IMR-90 (cell line): Measurements from ENCODE around the gene PISD. TPM values are rescaled to one million over a fixed set of nuclear protein-coding genes. Genes with fewer than 3 reads are reported as not detected.

ENCODE experiments used
- ATAC-seq: fragments of 200-7000 bp; cut with Tn5 transposase; 2 replicates; pipeline ENCODE4 v1.9.1; 2020; ENCODE audit warnings: low read depth, mild to moderate bottlenecking, moderate library complexity
- BruUV-seq: library from RNA; stranded (reverse); fragments of 400-500 nt; replicated peaks from 2 replicates; lab custom pipeline; 2021; lab: Mats Ljungman, UMichigan
- CTCF ChIA-PET: fragments of 300-600 bp; formaldehyde crosslinking; extraction: SDS; loops from one replicate; lab custom pipeline; 2021; ENCODE audit warnings: antibody characterized with exemption; lab: Yijun Ruan, JAX
- POLR2A ChIA-PET: fragments of 300-600 bp; sonication (Branson Sonifier 250); formaldehyde crosslinking; loops from one replicate; lab custom pipeline; 2022; ENCODE audit warnings: antibody characterized with exemption; ENCODE audit not compliant: unreplicated experiment; lab: Charles Lee
- DNase-seq: peaks from one replicate; pipeline ENCODE4 v3.0.0; 2013
- H2AFZ ChIP-seq: replicated peaks from 2 replicates; pipeline ENCODE3; 2013; ENCODE audit warnings: low read length, mild to moderate bottlenecking; ENCODE audit not compliant: poor library complexity
- H2AK5ac ChIP-seq: 2 replicates; pipeline ENCODE4 v1.6.1; 2013; ENCODE audit warnings: low read depth, low read length, inconsistent platforms
- H2AK9ac ChIP-seq: replicated peaks from 2 replicates; pipeline ENCODE3; 2013; ENCODE audit warnings: mild to moderate bottlenecking, low read depth, low read length, moderate library complexity; ENCODE audit not compliant: poor library complexity
- H2BK120ac ChIP-seq: 2 replicates; pipeline ENCODE4 v1.6.1; 2013; ENCODE audit warnings: low read depth, low read length, inconsistent platforms
- H2BK15ac ChIP-seq: 3 replicates; pipeline ENCODE4 v1.6.1; 2013; ENCODE audit warnings: low read depth, low read length, inconsistent platforms
- H2BK20ac ChIP-seq: 2 replicates; pipeline ENCODE4 v1.6.1; 2013; ENCODE audit warnings: low read depth, mild to moderate bottlenecking, inconsistent platforms, low read length, moderate library complexity
- H2BK5ac ChIP-seq: 2 replicates; pipeline ENCODE4 v1.6.1; 2013; ENCODE audit warnings: mild to moderate bottlenecking, low read depth, low read length, inconsistent platforms; ENCODE audit not compliant: poor library complexity, severe bottlenecking
- H3K14ac ChIP-seq: replicated peaks from 2 replicates; pipeline ENCODE4 v1.6.1; 2013; ENCODE audit warnings: low read depth, low read length, inconsistent platforms
- H3K18ac ChIP-seq: 2 replicates; pipeline ENCODE4 v1.6.1; 2013; ENCODE audit warnings: low read depth, low read length, control low read depth
- H3K23ac ChIP-seq: 2 replicates; pipeline ENCODE4 v1.6.1; 2013; ENCODE audit warnings: low read depth, low read length, inconsistent platforms
- H3K27ac ChIP-seq: 2 replicates; pipeline ENCODE4 v1.5.1; 2013; ENCODE audit warnings: mild to moderate bottlenecking, control low read depth, low read length; ENCODE audit not compliant: insufficient read depth
- H3K27me3 ChIP-seq: 2 replicates; pipeline ENCODE4 v1.6.1; 2013; ENCODE audit warnings: low read length; ENCODE audit not compliant: control insufficient read depth, insufficient read depth
- H3K36me3 ChIP-seq: 2 replicates; pipeline ENCODE4 v1.6.1; 2013; ENCODE audit warnings: low read length, mixed read lengths; ENCODE audit not compliant: control insufficient read depth, insufficient read depth
- H3K4ac ChIP-seq: 2 replicates; pipeline ENCODE4 v1.6.1; 2013; ENCODE audit warnings: low read depth, low read length, inconsistent platforms
- H3K4me1 ChIP-seq: 2 replicates; pipeline ENCODE4 v1.6.1; 2013; ENCODE audit warnings: low read length, mixed read lengths; ENCODE audit not compliant: control insufficient read depth, insufficient read depth
- H3K4me2 ChIP-seq: 2 replicates; pipeline ENCODE4 v1.6.1; 2013; ENCODE audit warnings: low read depth, mild to moderate bottlenecking, control low read depth, low read length, moderate library complexity
- H3K4me3 ChIP-seq: 2 replicates; pipeline ENCODE4 v1.5.1; 2013; ENCODE audit warnings: low read depth, mild to moderate bottlenecking, control low read depth, low read length, moderate library complexity; ENCODE audit not compliant: insufficient read depth
- H3K56ac ChIP-seq: 2 replicates; pipeline ENCODE4 v1.6.1; 2013; ENCODE audit warnings: low read length, inconsistent platforms; ENCODE audit not compliant: insufficient read depth; ENCODE audit errors: extremely low read depth
- H3K79me1 ChIP-seq, 2 experiments: 2 replicates each; pipeline ENCODE4 v1.6.1; 2013; ENCODE audit warnings: low read length in 2 of 2, inconsistent platforms in 1 of 2, low read depth in 1 of 2
- H3K9ac ChIP-seq: 2 replicates; pipeline ENCODE4 v1.6.1; 2013; ENCODE audit warnings: low read depth, low read length, control low read depth
- H3K9me1 ChIP-seq: 2 replicates; pipeline ENCODE4 v1.6.1; 2013; ENCODE audit warnings: low read length, inconsistent platforms; ENCODE audit not compliant: insufficient read depth
- H3K9me3 ChIP-seq: 2 replicates; pipeline ENCODE4 v1.6.1; 2013; ENCODE audit warnings: low read length; ENCODE audit not compliant: control insufficient read depth, insufficient read depth
- H4K20me1 ChIP-seq: 2 replicates; pipeline ENCODE4 v1.6.1; 2013; ENCODE audit warnings: low read length, inconsistent platforms; ENCODE audit not compliant: insufficient read depth
- H4K5ac ChIP-seq: 2 replicates; pipeline ENCODE4 v1.6.1; 2013; ENCODE audit warnings: mild to moderate bottlenecking, low read depth, low read length, control low read depth
- H4K8ac ChIP-seq, 2 experiments: 2 replicates each; pipeline ENCODE4 v1.6.1; 2013; ENCODE audit warnings: low read depth in 2 of 2, low read length in 2 of 2, control low read depth in 1 of 2, inconsistent platforms in 1 of 2
- H4K91ac ChIP-seq: 2 replicates; pipeline ENCODE4 v1.6.1; 2013; ENCODE audit warnings: low read depth, low read length, inconsistent platforms; ENCODE audit not compliant: insufficient read depth
- BHLHE40 ChIP-seq: fragments of 150-350 bp; IDR thresholded peaks from 2 replicates; pipeline ENCODE4 v1.6.1; 2016; ENCODE audit warnings: mild to moderate bottlenecking, low read depth, low read length
- CEBPB ChIP-seq: IDR thresholded peaks from 2 replicates; pipeline ENCODE4 v1.6.1; 2012; ENCODE audit warnings: low read depth, low read length, improper control_type of control experiment
- CHD1 ChIP-seq: IDR thresholded peaks from 2 replicates; pipeline ENCODE4 v1.6.1; 2012; ENCODE audit warnings: low read depth, low read length, improper control_type of control experiment
- ELK1 ChIP-seq: fragments of 150-350 bp; IDR thresholded peaks from 2 replicates; pipeline ENCODE4 v1.6.1; 2016; ENCODE audit warnings: low read depth, mild to moderate bottlenecking, low read length, moderate library complexity, borderline replicate concordance
- FOS ChIP-seq: fragments of 150-350 bp; IDR thresholded peaks from 2 replicates; pipeline ENCODE4 v1.6.1; 2016; ENCODE audit warnings: low read depth, low read length
- MAFK ChIP-seq: IDR thresholded peaks from 2 replicates; pipeline ENCODE4 v1.6.1; 2012; ENCODE audit warnings: low read depth, low read length, improper control_type of control experiment
- MXI1 ChIP-seq: IDR thresholded peaks from 2 replicates; pipeline ENCODE4 v1.6.1; 2012; ENCODE audit warnings: low read depth, mild to moderate bottlenecking, low read length, moderate library complexity, borderline replicate concordance
- NFE2L2 ChIP-seq: fragments of 150-350 bp; IDR thresholded peaks from 2 replicates; pipeline ENCODE4 v1.6.1; 2016; ENCODE audit warnings: low read depth, mild to moderate bottlenecking, low read length
- RFX5 ChIP-seq: IDR thresholded peaks from 2 replicates; pipeline ENCODE4 v1.8.0; 2012; ENCODE audit warnings: low read depth, mild to moderate bottlenecking, low read length, moderate library complexity
- SMC3 ChIP-seq: fragments of 150-350 bp; IDR thresholded peaks from 2 replicates; pipeline ENCODE4 v1.6.1; 2016; ENCODE audit warnings: low read depth, mild to moderate bottlenecking, antibody characterized with exemption, low read length, moderate library complexity
- WGBS, 2 experiments: methylation state at CpG; one replicate each; pipeline versions ENCODE4 v1.1.5 to v1.1.7; 2013; ENCODE audit warnings: missing lambda C conversion rate in 2 of 2; ENCODE audit not compliant: insufficient read length in 1 of 2; ENCODE audit errors: extremely low coverage in 2 of 2; 5-methylcytosine and 5-hydroxymethylcytosine counted together
- dilution Hi-C: fragments of 300-500 bp; cut with HindIII; formaldehyde crosslinking; loops from one replicate; pipeline ENCODE4 v1.14.3; 2018; ENCODE audit warnings: low sequenced_read_pairs; ENCODE audit not compliant: unreplicated experiment
- in situ Hi-C: fragments of 300-500 bp; cut with MboI; formaldehyde crosslinking; loops from 3 replicates; pipeline ENCODE4 v1.14.3; 2019; ENCODE audit warnings: low sequenced_read_pairs, inconsistent platforms, mixed read lengths
- intact Hi-C: fragments of 100-400 bp; cut with micrococcal nuclease; formaldehyde crosslinking; loops from 2 replicates; pipeline ENCODE4 v1.10.0; 2022
- polyA plus RNA-seq, 3 experiments: library from polyadenylated mRNA; depleted of rRNA; stranded (reverse); fragments of >200 nt; gene quantifications; 2 replicates each; pipeline ENCODE4 v1.2.3, GENCODE V29; 2012; ENCODE audit warnings: low replicate concordance in 1 of 3
- total RNA-seq: library from RNA; depleted of rRNA; stranded (reverse); fragments of >200 nt; gene quantifications from 2 replicates; pipeline ENCODE4 v1.2.3, GENCODE V29; 2012

PISD gene
- total and polyA plus RNA-seq, 2 of the 4 experiments (the other 2 are of a cell fraction), result 34.1 to 48.8 TPM

GRCh38 chr22:31681349-31682345 is 19.6 kb upstream of the PISD start:
- H3K18ac ChIP-seq, result peak overlapping the region; percentile 46
- intact Hi-C loops (loop anchor here (5.0 kb wide), 2 partner anchors 41 to 66 kb away; no protein-coding TSS in a partner anchor), in situ Hi-C loops (loop anchor here (25.0 kb wide), 1 partner anchor 406 kb away; no protein-coding TSS in a partner anchor), dilution Hi-C loops (no loop called here)
- ChIA-PET POLR2A (no interaction called here), CTCF (interaction anchor here (0.7 kb wide), 1 partner anchor 44 kb away, joined by 3 read pairs; no protein-coding TSS in a partner anchor)
- H4K20me1 ChIP-seq, result 0 out of 2 replicates have a peak, but pooled peaks cover 3% of the 10 kb centered on the region
- peak overlapping the region; percentile 84 for H3K4ac ChIP-seq
- H2BK5ac ChIP-seq, result peak overlapping the region; percentile 90
- peak overlapping the region; percentile 55; the same call in 1 of the 2 replicates for H3K56ac ChIP-seq
- H2AFZ ChIP-seq, result peak overlapping the region; percentile 24
- no peaks in the 10 kb centered on the region for H3K9me3 ChIP-seq
- DNase-seq (peak; percentile 60), ATAC-seq (peak; percentile 59)
- 94% methylated on average over 11 of the region's 17 CpGs; no CpG with 5 or more reads in 1 of the 2 experiments for whole genome bisulfite sequencing, 2 experiments
- peak overlapping the region; percentile 81 for H4K91ac ChIP-seq
- H3K27me3 ChIP-seq, result no peaks in the 10 kb centered on the region
- peak overlapping the region; percentile 60 for H2BK20ac ChIP-seq
- no peak overlapping the region for H3K9ac ChIP-seq
- peak overlapping the region; percentile 65 for H3K27ac ChIP-seq
- H3K4me3 ChIP-seq, result no peak overlapping the region
- peak overlapping the region; percentile 77 for H2BK120ac ChIP-seq
- H2BK15ac ChIP-seq, result peak overlapping the region; percentile 39; the same call in 1 of the 3 replicates
- peaks cover 25% of the 10 kb centered on the region for H3K4me1 ChIP-seq
- peak overlapping the region; percentile 33 for H3K4me2 ChIP-seq
- peak overlapping the region; percentile 29 for H2AK9ac ChIP-seq
- H4K8ac ChIP-seq, result peak overlapping the region; percentile 53
- H3K36me3 ChIP-seq, result peaks cover 29% of the 10 kb centered on the region
- H3K23ac ChIP-seq, result peak overlapping the region; percentile 59; the same call in 1 of the 2 replicates
- peak overlapping the region; percentile 57; the same call in 1 of the 2 replicates for H4K5ac ChIP-seq
- BruUV-seq, result no TSS peak
- peak overlapping the region; percentile 47; the same call in 1 of the 2 replicates for H3K14ac ChIP-seq
- TF ChIP-seq CHD1 (no peak), RFX5 (no peak), FOS (no peak), MXI1 (no peak), NFE2L2 (no peak), ELK1 (no peak), MAFK (no peak), SMC3 (no peak), BHLHE40 (no peak), CEBPB (no peak)
- peaks cover 11 to 24% of the 10 kb centered on the region in 2 experiments; a peak in 3 of 4 replicates for H3K79me1 ChIP-seq
- peak overlapping the region; percentile 57 for H2AK5ac ChIP-seq
- peaks cover 14% of the 10 kb centered on the region for H3K9me1 ChIP-seq
